Mesendoderm (in vitro differentiated cells): ENCODE measurements around the gene FMNL2.
A peak's percentile ranks its signal among the peaks of the same experiment; 100 is the strongest.

Experiments used
- DNase-seq: peaks from one replicate; pipeline ENCODE4 v3.0.0; 2013
- H2AK5ac ChIP-seq: 2 replicates; pipeline ENCODE4 v1.6.1; 2013; ENCODE audit warnings: low read length, inconsistent platforms
- H2BK120ac ChIP-seq: 2 replicates; pipeline ENCODE4 v1.6.1; 2013; ENCODE audit warnings: low read depth, mild to moderate bottlenecking, low read length, moderate library complexity, mixed read lengths
- H2BK15ac ChIP-seq: replicated peaks from 2 replicates; pipeline ENCODE4 v1.6.1; 2013; ENCODE audit warnings: low read depth, mild to moderate bottlenecking, moderate library complexity
- H2BK5ac ChIP-seq: 2 replicates; pipeline ENCODE4 v1.6.1; 2013; ENCODE audit warnings: low read length, inconsistent platforms
- H3K18ac ChIP-seq: 2 replicates; pipeline ENCODE4 v1.6.1; 2013; ENCODE audit warnings: mild to moderate bottlenecking, low read length, mixed read lengths
- H3K23ac ChIP-seq: one replicate; pipeline ENCODE4 v1.6.1; 2013; ENCODE audit warnings: low read length
- H3K27ac ChIP-seq: 2 replicates; pipeline ENCODE4 v1.5.1; 2013; ENCODE audit warnings: low read depth, mild to moderate bottlenecking, inconsistent platforms, low read length, moderate library complexity
- H3K27me3 ChIP-seq: 2 replicates; pipeline ENCODE4 v1.6.1; 2013; ENCODE audit warnings: low read length, control low read depth, mild to moderate bottlenecking, inconsistent platforms; ENCODE audit not compliant: insufficient read depth, poor library complexity
- H3K36me3 ChIP-seq: 2 replicates; pipeline ENCODE4 v1.6.1; 2013; ENCODE audit warnings: low read length, inconsistent platforms; ENCODE audit not compliant: control insufficient read depth, insufficient read depth
- H3K4ac ChIP-seq: one replicate; pipeline ENCODE4 v1.6.1; 2013; ENCODE audit warnings: low read depth, mild to moderate bottlenecking, low read length, moderate library complexity
- H3K4me1 ChIP-seq: 2 replicates; pipeline ENCODE4 v1.6.1; 2013; ENCODE audit warnings: low read depth, low read length, inconsistent platforms; ENCODE audit not compliant: control insufficient read depth
- H3K4me2 ChIP-seq: 2 replicates; pipeline ENCODE4 v1.6.1; 2013; ENCODE audit warnings: low read length
- H3K4me3 ChIP-seq: 2 replicates; pipeline ENCODE4 v1.5.1; 2013; ENCODE audit warnings: mild to moderate bottlenecking, low read length
- H3K56ac ChIP-seq: one replicate; pipeline ENCODE4 v1.6.1; 2013; ENCODE audit warnings: low read length
- H3K79me1 ChIP-seq: 2 replicates; pipeline ENCODE4 v1.6.1; 2013; ENCODE audit warnings: low read length, inconsistent platforms
- H3K79me2 ChIP-seq: 2 replicates; pipeline ENCODE4 v1.6.1; 2013; ENCODE audit warnings: mild to moderate bottlenecking, low read length; ENCODE audit not compliant: control insufficient read depth, insufficient read depth
- H3K9ac ChIP-seq: 2 replicates; pipeline ENCODE4 v1.6.1; 2013; ENCODE audit warnings: low read length, inconsistent platforms
- H4K5ac ChIP-seq: one replicate; pipeline ENCODE4 v1.6.1; 2013; ENCODE audit warnings: low read length
- H4K8ac ChIP-seq: one replicate; pipeline ENCODE4 v1.6.1; 2013; ENCODE audit warnings: low read depth, mild to moderate bottlenecking, control low read depth, low read length, moderate library complexity
- WGBS: extraction: QIAGEN DNeasy Blood & Tissue Kit; methylation state at CpG from one replicate; pipeline ENCODE4 v1.1.7; 2013; ENCODE audit warnings: low lambda C conversion rate, missing lambda C conversion rate; ENCODE audit not compliant: insufficient coverage; ENCODE audit errors: extremely low coverage; 5-methylcytosine and 5-hydroxymethylcytosine counted together

FMNL2 gene

GRCh38 chr2:152455738-152456137, 120.8 kb downstream of the FMNL2 start:
- Histone ChIP-seq H3K79me1 (peaks cover 16% of the 10 kb centered on the region), H3K4me1 (peaks cover 14% of the 10 kb centered on the region), H3K4me3 (no peak overlapping the region), H4K8ac (no peak overlapping the region), H2BK15ac (no peak overlapping the region), H3K9ac (no peak overlapping the region), H3K56ac (no peak overlapping the region), H2BK5ac (no peak overlapping the region), H3K27ac (no peak overlapping the region), H3K79me2 (peaks cover 18% of the 10 kb centered on the region), H2AK5ac (no peak overlapping the region), H2BK120ac (no peak overlapping the region), H3K23ac (no peak overlapping the region), H3K27me3 (no peaks in the 10 kb centered on the region), H3K4ac (no peak overlapping the region), H4K5ac (no peak overlapping the region), H3K18ac (no peak overlapping the region), H3K4me2 (no peak overlapping the region), H3K36me3 (no peaks in the 10 kb centered on the region)
- no CpG with 5 or more reads among the region's 6 CpGs for WGBS
- no peak for DNase-seq

GRCh38 chr2:152456262-152456661, 121.3 kb downstream of the FMNL2 start:
- H2BK120ac ChIP-seq = no peak overlapping the region
- H3K27me3 ChIP-seq = no peaks in the 10 kb centered on the region
- peaks cover 14% of the 10 kb centered on the region for H3K4me1 ChIP-seq
- no peak overlapping the region for H3K4ac ChIP-seq
- H2BK5ac ChIP-seq = no peak overlapping the region
- no peak overlapping the region for H4K8ac ChIP-seq
- H4K5ac ChIP-seq = no peak overlapping the region
- H3K56ac ChIP-seq = no peak overlapping the region
- no peak overlapping the region for H3K9ac ChIP-seq
- H2AK5ac ChIP-seq = no peak overlapping the region
- H2BK15ac ChIP-seq = no peak overlapping the region
- no peak overlapping the region for H3K23ac ChIP-seq
- H3K36me3 ChIP-seq = no peaks in the 10 kb centered on the region
- no CpG with 5 or more reads among the region's 3 CpGs for WGBS
- H3K79me1 ChIP-seq = peaks cover 15% of the 10 kb centered on the region
- no peak overlapping the region for H3K4me3 ChIP-seq
- peak; percentile 87 for DNase-seq
- no peak overlapping the region for H3K4me2 ChIP-seq
- H3K18ac ChIP-seq = no peak overlapping the region
- peaks cover 17% of the 10 kb centered on the region for H3K79me2 ChIP-seq
- no peak overlapping the region for H3K27ac ChIP-seq

- Histone ChIP-seq H3K18ac (no peak overlapping the region), H3K4me2 (no peak overlapping the region), H2AK5ac (no peak overlapping the region), H3K36me3 (no peaks in the 10 kb centered on the region), H3K27ac (no peak overlapping the region), H3K56ac (no peak overlapping the region), H4K8ac (no peak overlapping the region), H2BK5ac (no peak overlapping the region), H3K4ac (no peak overlapping the region), H3K79me2 (peaks cover 17% of the 10 kb centered on the region), H2BK15ac (no peak overlapping the region), H3K9ac (no peak overlapping the region), H3K23ac (no peak overlapping the region), H2BK120ac (no peak overlapping the region), H3K27me3 (no peaks in the 10 kb centered on the region), H3K4me3 (no peak overlapping the region), H3K4me1 (peaks cover 9% of the 10 kb centered on the region), H3K79me1 (peaks cover 13% of the 10 kb centered on the region), H4K5ac (no peak overlapping the region)
- DNase-seq = no peak
- no CpG with 5 or more reads among the region's 5 CpGs for WGBS
Measured at GRCh38 chr2:152458441-152458940, 123.5 kb downstream of the FMNL2 start.

- H3K56ac ChIP-seq = no peak overlapping the region
Measured at GRCh38 chr2:152459091-152459490, 124.1 kb downstream of the FMNL2 start.

GRCh38 chr2:152460567-152460966, 125.6 kb downstream of the FMNL2 start:
- Histone ChIP-seq H3K18ac (no peak overlapping the region), H3K27me3 (no peaks in the 10 kb centered on the region), H3K4me1 (peaks cover 9% of the 10 kb centered on the region), H4K8ac (no peak overlapping the region), H3K4me2 (no peak overlapping the region), H3K27ac (no peak overlapping the region), H3K23ac (no peak overlapping the region), H3K79me2 (peaks cover 14% of the 10 kb centered on the region), H3K79me1 (peaks cover 19% of the 10 kb centered on the region), H4K5ac (no peak overlapping the region), H3K4ac (no peak overlapping the region), H2BK120ac (no peak overlapping the region), H3K4me3 (no peak overlapping the region), H2AK5ac (no peak overlapping the region), H2BK5ac (no peak overlapping the region), H3K9ac (no peak overlapping the region), H3K56ac (no peak overlapping the region), H3K36me3 (no peaks in the 10 kb centered on the region), H2BK15ac (no peak overlapping the region)
- WGBS = no CpG with 5 or more reads among the region's 6 CpGs
- no peak for DNase-seq

More at GRCh38 chr2:152459091-152459490, 124.1 kb downstream of the FMNL2 start:
- H3K4me2 ChIP-seq = no peak overlapping the region
- no peak overlapping the region for H2AK5ac ChIP-seq
- no peak overlapping the region for H2BK15ac ChIP-seq
- H4K8ac ChIP-seq = no peak overlapping the region
- H2BK120ac ChIP-seq = no peak overlapping the region
- DNase-seq = no peak
- H2BK5ac ChIP-seq = no peak overlapping the region
- H3K79me1 ChIP-seq = peaks cover 13% of the 10 kb centered on the region
- H3K9ac ChIP-seq = no peak overlapping the region
- H3K18ac ChIP-seq = no peak overlapping the region
- H3K23ac ChIP-seq = no peak overlapping the region
- H3K36me3 ChIP-seq = no peaks in the 10 kb centered on the region
- no peak overlapping the region for H3K27ac ChIP-seq
- no peaks in the 10 kb centered on the region for H3K27me3 ChIP-seq
- no CpG with 5 or more reads among the region's 2 CpGs for WGBS
- no peak overlapping the region for H3K4ac ChIP-seq
- H3K79me2 ChIP-seq = peaks cover 17% of the 10 kb centered on the region
- H4K5ac ChIP-seq = no peak overlapping the region
- H3K4me3 ChIP-seq = no peak overlapping the region
- peaks cover 7% of the 10 kb centered on the region for H3K4me1 ChIP-seq

GRCh38 chr2:152462120-152462519, 127.1 kb downstream of the FMNL2 start:
- no peak for DNase-seq
- H2AK5ac ChIP-seq = no peak overlapping the region
- H3K56ac ChIP-seq = no peak overlapping the region
- no peak overlapping the region for H4K5ac ChIP-seq
- H3K4me2 ChIP-seq = no peak overlapping the region
- no peak overlapping the region for H3K4ac ChIP-seq
- peaks cover 17% of the 10 kb centered on the region for H3K79me2 ChIP-seq
- H3K27ac ChIP-seq = no peak overlapping the region
- peaks cover 21% of the 10 kb centered on the region for H3K79me1 ChIP-seq
- H3K27me3 ChIP-seq = no peaks in the 10 kb centered on the region
- no peak overlapping the region for H3K4me3 ChIP-seq
- H3K23ac ChIP-seq = no peak overlapping the region
- H2BK5ac ChIP-seq = no peak overlapping the region
- no peak overlapping the region for H3K18ac ChIP-seq
- no peak overlapping the region for H2BK120ac ChIP-seq
- no CpG with 5 or more reads among the region's 3 CpGs for WGBS
- H2BK15ac ChIP-seq = no peak overlapping the region
- no peaks in the 10 kb centered on the region for H3K36me3 ChIP-seq
- no peak overlapping the region for H3K9ac ChIP-seq
- H3K4me1 ChIP-seq = peaks cover 13% of the 10 kb centered on the region
- H4K8ac ChIP-seq = no peak overlapping the region
